ENCODE results near the gene MYLK.

DNA sequence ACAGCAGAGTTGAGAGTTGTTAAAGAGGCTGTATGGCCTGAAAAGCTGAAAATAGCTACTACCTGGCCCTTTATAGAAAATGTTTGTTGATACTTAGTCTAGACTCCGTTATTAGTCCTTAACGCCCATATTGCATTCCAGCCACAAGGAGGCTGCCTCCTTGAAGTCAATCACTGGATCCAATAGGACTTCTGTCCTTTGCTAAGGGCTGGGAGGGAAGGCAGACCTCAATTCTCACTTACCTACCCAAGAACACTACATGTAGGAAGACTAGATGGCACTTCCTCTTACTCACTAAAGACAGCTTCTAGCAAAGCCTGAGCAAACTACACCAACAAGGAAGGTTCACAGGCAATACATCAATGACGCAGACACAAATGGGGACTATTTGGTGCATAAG is 159.8 kb downstream of the MYLK start:
- TF ChIP-seq, protein P1, sequence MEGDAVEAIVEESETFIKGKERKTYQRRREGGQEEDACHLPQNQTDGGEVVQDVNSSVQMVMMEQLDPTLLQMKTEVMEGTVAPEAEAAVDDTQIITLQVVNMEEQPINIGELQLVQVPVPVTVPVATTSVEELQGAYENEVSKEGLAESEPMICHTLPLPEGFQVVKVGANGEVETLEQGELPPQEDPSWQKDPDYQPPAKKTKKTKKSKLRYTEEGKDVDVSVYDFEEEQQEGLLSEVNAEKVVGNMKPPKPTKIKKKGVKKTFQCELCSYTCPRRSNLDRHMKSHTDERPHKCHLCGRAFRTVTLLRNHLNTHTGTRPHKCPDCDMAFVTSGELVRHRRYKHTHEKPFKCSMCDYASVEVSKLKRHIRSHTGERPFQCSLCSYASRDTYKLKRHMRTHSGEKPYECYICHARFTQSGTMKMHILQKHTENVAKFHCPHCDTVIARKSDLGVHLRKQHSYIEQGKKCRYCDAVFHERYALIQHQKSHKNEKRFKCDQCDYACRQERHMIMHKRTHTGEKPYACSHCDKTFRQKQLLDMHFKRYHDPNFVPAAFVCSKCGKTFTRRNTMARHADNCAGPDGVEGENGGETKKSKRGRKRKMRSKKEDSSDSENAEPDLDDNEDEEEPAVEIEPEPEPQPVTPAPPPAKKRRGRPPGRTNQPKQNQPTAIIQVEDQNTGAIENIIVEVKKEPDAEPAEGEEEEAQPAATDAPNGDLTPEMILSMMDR (conservative IDR thresholded peaks at IDR 0.05; ENCODE audit: low read depth, low read length), result peak; percentile 51
- TF ChIP-seq CHD1 (IDR thresholded peaks at IDR 0.05; ENCODE audit: low read depth, low read length), result no peak
- no peak for TF ChIP-seq RCOR1 (IDR thresholded peaks at IDR 0.05; ENCODE audit: insufficient replicate concordance, low read length)
- TF ChIP-seq POLR2A (IDR thresholded peaks at IDR 0.05; ENCODE audit: low read depth, low read length), result no peak
- TF ChIP-seq FOS (IDR thresholded peaks at IDR 0.05; ENCODE audit: low read depth, low read length), result no peak
- no peak for TF ChIP-seq MXI1 (IDR thresholded peaks at IDR 0.05; ENCODE audit: borderline replicate concordance, low read depth, low read length)
- TF ChIP-seq CEBPB (IDR thresholded peaks at IDR 0.05; ENCODE audit: low read depth, low read length), result no peak
- TF ChIP-seq BHLHE40 (IDR thresholded peaks at IDR 0.05; ENCODE audit: low read depth, low read length), result no peak
- no peak for TF ChIP-seq RFX5 (IDR thresholded peaks at IDR 0.05; ENCODE audit: low read depth, low read length)
- no peak for TF ChIP-seq NFE2L2 (IDR thresholded peaks at IDR 0.05; ENCODE audit: low read depth, low read length)

Measured in IMR-90 (cell line).